IgD-negative memory B cell (primary cell): ENCODE results near the gene ITGAV. TPM values are rescaled to one million over a fixed set of nuclear protein-coding genes. Genes with fewer than 3 reads are reported as not detected.

ENCODE experiments used
- H3K27ac Mint-ChIP-seq, 3 donors: one replicate each; pipeline ENCODE4 v1.8.0; 2020 to 2022; ENCODE audit warnings: mild to moderate bottlenecking in 3 of 3, mixed read lengths in 3 of 3, moderate library complexity in 1 of 3
- H3K27me3 Mint-ChIP-seq: one replicate; pipeline ENCODE4 v1.8.0; 2021; ENCODE audit warnings: mixed read lengths
- H3K36me3 Mint-ChIP-seq: one replicate; pipeline ENCODE4 v1.8.0; 2020; ENCODE audit warnings: mild to moderate bottlenecking, mixed read lengths
- H3K4me1 Mint-ChIP-seq, 3 donors: one replicate each; pipeline ENCODE4 v1.8.0; 2020 to 2022; ENCODE audit warnings: mixed read lengths in 3 of 3, mild to moderate bottlenecking in 1 of 3
- H3K4me3 Mint-ChIP-seq, 4 donors: one replicate each; pipeline ENCODE4 v1.8.0; 2020 to 2022; ENCODE audit warnings: mild to moderate bottlenecking in 4 of 4, mixed read lengths in 4 of 4, moderate library complexity in 3 of 4
- H3K9me3 Mint-ChIP-seq, 3 donors: one replicate each; pipeline ENCODE4 v1.8.0; 2020 to 2021; ENCODE audit warnings: mixed read lengths in 3 of 3, mild to moderate bottlenecking in 1 of 3
- polyA plus RNA-seq: library from polyadenylated mRNA; unstranded; fragments of 300-500 nt; fragmentation: Illumina TruSeq; gene quantifications from one replicate; pipeline ENCODE4 v1.2.3, GENCODE V29; 2021

ITGAV gene
- polyA plus RNA-seq, 1 donor from 2014 or later: 0.61 TPM

DNA sequence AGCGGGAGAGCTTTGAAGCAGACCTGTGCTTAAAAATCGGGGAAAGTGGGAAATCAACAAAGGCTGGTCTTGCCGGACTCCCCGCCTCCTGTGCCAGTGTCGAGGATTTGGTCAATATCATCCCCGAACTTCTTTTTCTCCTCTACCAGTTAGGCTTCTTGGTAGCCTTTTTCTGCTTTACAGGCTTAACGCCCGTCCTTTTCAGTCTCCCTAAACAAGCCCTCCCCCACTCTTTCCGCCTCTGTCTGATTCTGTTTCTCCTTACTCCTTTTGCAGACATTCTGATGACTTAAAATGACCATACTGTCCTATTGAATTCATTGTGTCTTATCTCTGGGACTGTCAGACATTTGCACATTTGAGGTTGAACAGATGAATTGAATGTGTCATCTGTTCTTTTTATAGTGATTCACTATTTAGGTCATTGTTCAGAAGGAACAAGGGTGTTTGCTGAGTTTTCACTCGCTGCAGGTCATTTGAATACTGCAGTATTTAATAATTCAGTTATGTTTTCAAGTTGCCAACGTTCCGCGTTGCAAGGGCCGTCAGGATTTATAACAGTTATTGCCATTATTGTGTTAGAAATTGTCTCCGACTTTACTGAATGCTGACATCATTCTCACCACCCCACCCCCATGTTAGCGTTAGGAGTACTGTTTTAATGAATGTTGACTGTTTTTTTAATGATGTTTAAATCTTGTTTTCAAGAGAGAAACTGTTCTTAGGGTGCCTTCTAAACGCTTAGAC is 1.1 kb downstream of the ITGAV start:
- H3K36me3 Mint-ChIP-seq: peaks cover 2% of the 10 kb centered on the region
- peak overlapping the region; percentile 0 to 54 (median 9) for H3K27ac Mint-ChIP-seq
- peaks cover 5 to 24% (median 7%) of the 10 kb centered on the region in 3 donors for H3K4me1 Mint-ChIP-seq
- peaks cover 1% of the 10 kb centered on the region for H3K27me3 Mint-ChIP-seq
- H3K9me3 Mint-ChIP-seq: no peaks in the 10 kb centered on the region
- peak overlapping the region; percentile 84 to 92 (median 86) for H3K4me3 Mint-ChIP-seq

GRCh38 chr2:186591506-186591890 is 1.6 kb downstream of the ITGAV start:
- Mint-ChIP-seq H3K4me3 (peak overlapping the region; percentile 84 to 92 (median 86)), H3K36me3 (peaks cover 2% of the 10 kb centered on the region), H3K27me3 (no peaks in the 10 kb centered on the region), H3K4me1 (peaks cover 5 to 24% (median 7%) of the 10 kb centered on the region in 3 donors), H3K27ac (peak overlapping the region in 1 of 3 donors; percentile 25), H3K9me3 (no peaks in the 10 kb centered on the region)

GRCh38 chr2:186592137-186592875 is 2.5 kb downstream of the ITGAV start:
- Mint-ChIP-seq H3K36me3 (peaks cover 2% of the 10 kb centered on the region), H3K27ac (no peak overlapping the region), H3K4me1 (peaks cover 5 to 24% (median 7%) of the 10 kb centered on the region in 3 donors), H3K4me3 (peak overlapping the region in 1 of 4 donors; percentile 26), H3K9me3 (no peaks in the 10 kb centered on the region), H3K27me3 (no peaks in the 10 kb centered on the region)

DNA sequence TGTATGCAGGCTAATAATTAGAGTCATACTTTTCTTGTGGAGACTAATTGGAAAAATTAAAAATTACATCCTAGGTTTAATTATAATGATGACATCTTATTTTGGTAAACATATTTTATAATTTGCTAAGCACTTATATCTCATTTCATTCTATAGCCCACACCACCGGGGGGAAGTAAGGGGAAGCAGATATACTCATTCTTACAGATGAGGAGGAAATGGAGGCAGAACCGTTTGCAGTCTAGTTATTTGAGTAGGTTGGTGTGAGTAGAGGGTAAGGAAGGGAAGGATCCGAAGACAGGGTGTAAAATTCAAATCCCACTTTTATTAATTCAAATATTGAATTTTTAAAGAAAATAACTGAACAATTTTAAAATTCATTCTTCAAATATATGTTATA is 3.7 kb downstream of the ITGAV start:
- H3K27ac Mint-ChIP-seq: no peak overlapping the region
- no peak overlapping the region for H3K4me3 Mint-ChIP-seq
- H3K36me3 Mint-ChIP-seq: no peaks in the 10 kb centered on the region
- peaks cover 5 to 23% (median 7%) of the 10 kb centered on the region in 3 donors for H3K4me1 Mint-ChIP-seq
- no peaks in the 10 kb centered on the region for H3K9me3 Mint-ChIP-seq
- no peaks in the 10 kb centered on the region for H3K27me3 Mint-ChIP-seq

GRCh38 chr2:186594001-186594722 is 4.3 kb downstream of the ITGAV start:
- Mint-ChIP-seq H3K36me3 (peaks cover under 1% of the 10 kb centered on the region), H3K27me3 (no peaks in the 10 kb centered on the region), H3K9me3 (no peaks in the 10 kb centered on the region), H3K27ac (no peak overlapping the region), H3K4me1 (peaks cover 4 to 19% (median 5%) of the 10 kb centered on the region in 3 donors), H3K4me3 (peak overlapping the region in 1 of 4 donors; percentile 21)

DNA sequence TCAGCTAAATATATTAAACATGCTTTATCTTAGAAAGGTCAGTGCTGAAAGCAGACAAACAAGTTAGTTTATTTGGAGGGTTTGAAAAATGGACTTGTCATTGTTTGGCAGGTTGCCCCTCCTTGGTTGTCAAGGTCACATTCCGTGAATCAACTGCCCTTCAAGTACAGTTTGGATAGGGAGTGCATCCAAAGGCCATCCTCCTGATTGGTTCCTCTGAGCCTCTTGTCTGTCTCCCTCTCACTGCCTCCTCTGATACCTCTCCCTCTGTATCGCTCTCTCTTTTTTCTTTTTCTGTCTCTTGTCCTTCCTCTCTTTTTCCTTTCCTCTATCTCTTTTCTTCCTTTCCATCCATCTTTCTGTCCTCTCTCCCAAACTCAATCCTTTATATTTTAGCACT is 5.4 kb downstream of the ITGAV start:
- peaks cover 3 to 16% (median 8%) of the 10 kb centered on the region in 3 donors for H3K4me1 Mint-ChIP-seq
- H3K27me3 Mint-ChIP-seq: no peaks in the 10 kb centered on the region
- H3K27ac Mint-ChIP-seq: no peak overlapping the region
- H3K4me3 Mint-ChIP-seq: no peak overlapping the region
- no peaks in the 10 kb centered on the region for H3K9me3 Mint-ChIP-seq
- peaks cover 2% of the 10 kb centered on the region for H3K36me3 Mint-ChIP-seq

GRCh38 chr2:186599186-186599778 is 9.4 kb downstream of the ITGAV start:
- no peaks in the 10 kb centered on the region for H3K9me3 Mint-ChIP-seq
- no peak overlapping the region for H3K27ac Mint-ChIP-seq
- peaks cover 1 to 4% (median 2%) of the 10 kb centered on the region in 3 donors for H3K4me1 Mint-ChIP-seq
- H3K27me3 Mint-ChIP-seq: no peaks in the 10 kb centered on the region
- peaks cover 2% of the 10 kb centered on the region for H3K36me3 Mint-ChIP-seq
- no peak overlapping the region for H3K4me3 Mint-ChIP-seq

- peaks cover 9% of the 10 kb centered on the region for H3K36me3 Mint-ChIP-seq
- no peak overlapping the region for H3K27ac Mint-ChIP-seq
- no peaks in the 10 kb centered on the region for H3K9me3 Mint-ChIP-seq
Measured at GRCh38 chr2:186603286-186603685, 13.4 kb downstream of the ITGAV start.

GRCh38 chr2:186605041-186605440 is 15.2 kb downstream of the ITGAV start:
- no peaks in the 10 kb centered on the region for H3K27me3 Mint-ChIP-seq
- H3K4me1 Mint-ChIP-seq: no peaks in the 10 kb centered on the region
- no peaks in the 10 kb centered on the region for H3K9me3 Mint-ChIP-seq
- peaks cover 8% of the 10 kb centered on the region for H3K36me3 Mint-ChIP-seq
- H3K27ac Mint-ChIP-seq: no peak overlapping the region
- H3K4me3 Mint-ChIP-seq: no peak overlapping the region

More at GRCh38 chr2:186603286-186603685, 13.4 kb downstream of the ITGAV start:
- H3K4me3 Mint-ChIP-seq: no peak overlapping the region
- H3K27me3 Mint-ChIP-seq: no peaks in the 10 kb centered on the region
- peaks cover 0 to 4% (median 1%) of the 10 kb centered on the region in 3 donors for H3K4me1 Mint-ChIP-seq

- no peaks in the 10 kb centered on the region for H3K9me3 Mint-ChIP-seq
- H3K27me3 Mint-ChIP-seq: no peaks in the 10 kb centered on the region
Measured at GRCh38 chr2:186607660-186608324, 17.9 kb downstream of the ITGAV start.

GRCh38 chr2:186610785-186611184 is 20.9 kb downstream of the ITGAV start:
- Mint-ChIP-seq H3K36me3 (peaks cover 10% of the 10 kb centered on the region), H3K27ac (no peak overlapping the region), H3K4me1 (no peaks in the 10 kb centered on the region), H3K4me3 (no peak overlapping the region), H3K9me3 (no peaks in the 10 kb centered on the region), H3K27me3 (no peaks in the 10 kb centered on the region)

More at GRCh38 chr2:186607660-186608324, 17.9 kb downstream of the ITGAV start:
- Mint-ChIP-seq H3K27ac (no peak overlapping the region), H3K36me3 (peaks cover 8% of the 10 kb centered on the region), H3K4me3 (no peak overlapping the region), H3K4me1 (no peaks in the 10 kb centered on the region)

DNA sequence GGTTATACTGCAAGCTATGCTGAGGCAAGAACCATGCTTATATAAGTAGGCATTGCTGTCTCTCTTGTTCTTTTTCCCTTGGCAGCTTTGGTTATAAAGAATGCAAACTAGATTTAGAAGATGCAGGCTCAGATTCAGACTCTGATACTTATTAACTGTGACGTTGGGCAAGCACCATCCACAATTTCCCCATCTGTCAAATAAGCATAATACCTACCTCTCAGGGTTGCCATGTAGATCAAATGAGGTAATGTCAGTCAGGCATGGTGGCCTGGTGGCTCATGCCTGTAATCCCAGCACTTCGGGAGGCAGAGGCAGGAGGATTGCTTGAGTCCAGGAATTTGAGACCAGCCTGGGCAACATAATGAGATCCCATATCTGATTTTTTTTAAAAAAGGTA is 21.7 kb downstream of the ITGAV start:
- H3K9me3 Mint-ChIP-seq: no peaks in the 10 kb centered on the region
- peaks cover 8% of the 10 kb centered on the region for H3K36me3 Mint-ChIP-seq
- no peak overlapping the region for H3K27ac Mint-ChIP-seq
- H3K27me3 Mint-ChIP-seq: no peaks in the 10 kb centered on the region
- no peaks in the 10 kb centered on the region for H3K4me1 Mint-ChIP-seq
- H3K4me3 Mint-ChIP-seq: no peak overlapping the region

- H3K4me1 Mint-ChIP-seq: no peaks in the 10 kb centered on the region
- H3K4me3 Mint-ChIP-seq: no peak overlapping the region
- peak overlapping the region in 1 of 3 donors; percentile 39 for H3K27ac Mint-ChIP-seq
- H3K27me3 Mint-ChIP-seq: no peaks in the 10 kb centered on the region
- peaks cover 4% of the 10 kb centered on the region for H3K36me3 Mint-ChIP-seq
- H3K9me3 Mint-ChIP-seq: no peaks in the 10 kb centered on the region
Measured at GRCh38 chr2:186612026-186612425, 22.2 kb downstream of the ITGAV start.
